Measurements from ENCODE around the gene TMEM101. TPM values are rescaled to one million over a fixed set of nuclear protein-coding genes. Genes with fewer than 3 reads are reported as not detected.
A peak's percentile ranks its signal among the peaks of the same experiment; 100 is the strongest.

TMEM101 gene
- total and polyA plus RNA-seq, 2 of the 8 experiments (the other 6 are each of a cell fraction or from before 2014, with no cell fraction given), result 16.1 to 44.7 TPM

GRCh38 chr17:44063704-44064639, 49.2 kb upstream of the TMEM101 start:
- H3K18ac ChIP-seq (ENCODE audit: extremely low read depth, low read length), result no peak overlapping the region
- H4K5ac ChIP-seq (ENCODE audit: insufficient read length, low read depth, low read length), result no peak overlapping the region
- 88% methylated on average over 10 of the region's 10 CpGs; no CpG with 5 or more reads in 1 of the 2 experiments for WGBS, 2 experiments (ENCODE audit: extremely low coverage in 1 of 2, insufficient coverage in 1 of 2, insufficient read length in 1 of 2, insufficient replicate concordance in 2 of 2, low coverage in 1 of 2, low lambda C conversion rate in 2 of 2, missing lambda C conversion rate in 1 of 2)
- H3K4ac ChIP-seq (replicated peaks; ENCODE audit: insufficient read length, low read depth, low read length), result no peak overlapping the region
- H3K14ac ChIP-seq (ENCODE audit: insufficient read length), result no peak overlapping the region
- no peak overlapping the region for H2BK12ac ChIP-seq (ENCODE audit: low read depth, low read length)
- H3K4me2 ChIP-seq (ENCODE audit: insufficient read depth in 1 of 2, low read depth in 2 of 2, low read length in 2 of 2), result peak overlapping the region; percentile 5 to 98; a peak in 1 of 4 replicates
- H3K27ac ChIP-seq (ENCODE audit: low read depth, low read length), result no peak overlapping the region
- FAIRE-seq, result no peak
- H3K4me1 ChIP-seq (replicated peaks in 1 of 4; ENCODE audit: control insufficient read depth in 3 of 4, insufficient read depth in 4 of 4, low read length in 3 of 4), result peaks cover 0 to 2% (median 0%) of the 10 kb centered on the region in 4 experiments; a peak in 2 of 7 replicates
- no peak overlapping the region for H2BK15ac ChIP-seq (ENCODE audit: low read length)
- H4K91ac ChIP-seq (replicated peaks; ENCODE audit: insufficient read length, low read length), result no peak overlapping the region
- no peak overlapping the region; a peak in 2 of 7 replicates for H3K9ac ChIP-seq (replicated peaks in 1 of 4; ENCODE audit: extremely low read depth in 1 of 4, low read depth in 3 of 4, low read length in 3 of 4)
- H3K36me3 ChIP-seq (ENCODE audit: control insufficient read depth in 2 of 4, insufficient read depth in 4 of 4, low read length in 3 of 4), result peaks cover 6 to 43% (median 26%) of the 10 kb centered on the region in 4 experiments; a peak in 6 of 8 replicates
- peaks cover 37 to 69% of the 10 kb centered on the region in 2 experiments for H3K79me2 ChIP-seq (ENCODE audit: control insufficient read depth in 1 of 2, insufficient read depth in 2 of 2, low read length in 2 of 2)
- no peak overlapping the region for H2AFZ ChIP-seq (ENCODE audit: low read length)
- H2BK20ac ChIP-seq (ENCODE audit: low read length), result no peak overlapping the region
- ChIA-PET POLR2A (ENCODE audit: partially characterized antibody) (interaction anchor here (1.1 to 3.8 kb wide), 9 partner anchors 10 to 57 kb away, joined by 3 to 22 read pairs (median 4); no protein-coding TSS in a partner anchor), CTCF (ENCODE audit: partially characterized antibody) (interaction anchor here (0.6 to 2.0 kb wide), 4 partner anchors 52 to 464 kb away, joined by 3 to 5 read pairs (median 4); no protein-coding TSS in a partner anchor)
- peaks cover 7% of the 10 kb centered on the region for H3K23me2 ChIP-seq (ENCODE audit: low read depth, low read length)
- peaks cover 4 to 7% of the 10 kb centered on the region in 2 experiments for H4K20me1 ChIP-seq (replicated peaks in 1 of 2; ENCODE audit: control insufficient read depth in 1 of 2, insufficient read depth in 2 of 2, low read length in 2 of 2)
- H2BK5ac ChIP-seq (ENCODE audit: low read depth, low read length), result no peak overlapping the region
- H2AK5ac ChIP-seq (ENCODE audit: low read depth, low read length), result no peak overlapping the region
- no peak for DNase-seq (ENCODE audit: low read depth in 1 of 2, low spot score in 2 of 2)
- H2BK120ac ChIP-seq (replicated peaks; ENCODE audit: low read depth, low read length), result no peak overlapping the region
- no peak overlapping the region for H3K56ac ChIP-seq (replicated peaks; ENCODE audit: insufficient read length, low read depth, low read length)
- H3K27me3 ChIP-seq (replicated peaks in 1 of 4; ENCODE audit: control insufficient read depth in 3 of 4, extremely low read depth in 1 of 4, insufficient read depth in 3 of 4, low read length in 3 of 4), result no peaks in the 10 kb centered on the region
- no peak overlapping the region for H4K8ac ChIP-seq (ENCODE audit: extremely low read depth, insufficient read depth, low read length)
- H3K9me3 ChIP-seq (ENCODE audit: insufficient read depth in 2 of 2, low read depth in 1 of 2, low read length in 1 of 2), result no peaks in the 10 kb centered on the region
- H3K23ac ChIP-seq (ENCODE audit: insufficient read length), result no peak overlapping the region
- H3K79me1 ChIP-seq (ENCODE audit: low read depth, low read length), result peaks cover 1% of the 10 kb centered on the region; the same call in 1 of the 2 replicates
- H3K4me3 ChIP-seq (ENCODE audit: extremely low read depth in 1 of 4, insufficient read depth in 2 of 4, low read depth in 3 of 4, low read length in 4 of 4), result no peak overlapping the region
- TF ChIP-seq, protein P1, sequence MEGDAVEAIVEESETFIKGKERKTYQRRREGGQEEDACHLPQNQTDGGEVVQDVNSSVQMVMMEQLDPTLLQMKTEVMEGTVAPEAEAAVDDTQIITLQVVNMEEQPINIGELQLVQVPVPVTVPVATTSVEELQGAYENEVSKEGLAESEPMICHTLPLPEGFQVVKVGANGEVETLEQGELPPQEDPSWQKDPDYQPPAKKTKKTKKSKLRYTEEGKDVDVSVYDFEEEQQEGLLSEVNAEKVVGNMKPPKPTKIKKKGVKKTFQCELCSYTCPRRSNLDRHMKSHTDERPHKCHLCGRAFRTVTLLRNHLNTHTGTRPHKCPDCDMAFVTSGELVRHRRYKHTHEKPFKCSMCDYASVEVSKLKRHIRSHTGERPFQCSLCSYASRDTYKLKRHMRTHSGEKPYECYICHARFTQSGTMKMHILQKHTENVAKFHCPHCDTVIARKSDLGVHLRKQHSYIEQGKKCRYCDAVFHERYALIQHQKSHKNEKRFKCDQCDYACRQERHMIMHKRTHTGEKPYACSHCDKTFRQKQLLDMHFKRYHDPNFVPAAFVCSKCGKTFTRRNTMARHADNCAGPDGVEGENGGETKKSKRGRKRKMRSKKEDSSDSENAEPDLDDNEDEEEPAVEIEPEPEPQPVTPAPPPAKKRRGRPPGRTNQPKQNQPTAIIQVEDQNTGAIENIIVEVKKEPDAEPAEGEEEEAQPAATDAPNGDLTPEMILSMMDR (IDR thresholded peaks at IDR 0.05; ENCODE audit: control extremely low read depth in 1 of 3, insufficient read depth in 1 of 3, low read depth in 1 of 3, low read length in 3 of 3), result no peak
- TF ChIP-seq BRCA1 (IDR thresholded peaks at IDR 0.05; ENCODE audit: low read depth, low read length) (no peak), TEAD4 (IDR thresholded peaks at IDR 0.05; ENCODE audit: low read depth, low read length) (no peak), RNF2 (IDR thresholded peaks at IDR 0.05; ENCODE audit: borderline replicate concordance, low read depth, low read length, missing control alignments, poor library complexity, severe bottlenecking) (no peak), ATF3 (IDR thresholded peaks at IDR 0.05; ENCODE audit: insufficient read depth, low read depth, low read length) (no peak)
- TF ChIP-seq, protein P2, sequence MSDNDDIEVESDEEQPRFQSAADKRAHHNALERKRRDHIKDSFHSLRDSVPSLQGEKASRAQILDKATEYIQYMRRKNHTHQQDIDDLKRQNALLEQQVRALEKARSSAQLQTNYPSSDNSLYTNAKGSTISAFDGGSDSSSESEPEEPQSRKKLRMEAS (IDR thresholded peaks at IDR 0.05), result no peak

Data from H1 (cell line).